Neural progenitor cell (in vitro differentiated cells): ENCODE data around the gene CASTOR1. TPM values are rescaled to one million over a fixed set of nuclear protein-coding genes. Genes with fewer than 3 reads are reported as not detected.

ENCODE experiments used
- DNase-seq: peaks from one replicate; pipeline ENCODE4 v3.0.0-alpha.2; 2016; ENCODE audit warnings: low spot score
- H2AFZ ChIP-seq: fragments of 200-600 bp; sonication (generic); replicated peaks from 2 replicates; pipeline ENCODE4 v1.6.1; 2016; ENCODE audit warnings: antibody characterized with exemption
- H3F3A ChIP-seq: fragments of 200-600 bp; sonication (generic); 2 replicates; pipeline ENCODE4 v1.6.1; 2016; ENCODE audit warnings: antibody characterized with exemption, low read depth
- H3K27ac ChIP-seq: fragments of 200-600 bp; sonication (generic); 2 replicates; pipeline ENCODE4 v1.5.1; 2016; ENCODE audit warnings: mild to moderate bottlenecking
- H3K27me3 ChIP-seq: fragments of 200-600 bp; sonication (generic); 2 replicates; pipeline ENCODE4 v1.6.1; 2016; ENCODE audit warnings: mild to moderate bottlenecking, moderate library complexity
- H3K36me3 ChIP-seq: fragments of 200-600 bp; sonication (generic); 2 replicates; pipeline ENCODE4 v1.5.1; 2016
- H3K4me1 ChIP-seq: fragments of 200-600 bp; sonication (generic); 2 replicates; pipeline ENCODE4 v1.6.1; 2016; ENCODE audit warnings: mixed run types
- H3K4me2 ChIP-seq: fragments of 200-600 bp; sonication (generic); 2 replicates; pipeline ENCODE4 v1.6.1; 2016
- H3K4me3 ChIP-seq: fragments of 200-600 bp; sonication (generic); 2 replicates; pipeline ENCODE4 v1.5.1; 2016
- H3K79me2 ChIP-seq: fragments of 200-600 bp; sonication (generic); 2 replicates; pipeline ENCODE4 v1.6.1; 2016; ENCODE audit warnings: low read depth
- H3K9ac ChIP-seq: fragments of 200-600 bp; sonication (generic); 2 replicates; pipeline ENCODE4 v1.6.1; 2016
- H3K9me3 ChIP-seq: fragments of 200-600 bp; sonication (generic); 2 replicates; pipeline ENCODE4 v1.5.1; 2016; ENCODE audit warnings: low read depth
- H4K20me1 ChIP-seq: fragments of 200-600 bp; sonication (generic); 2 replicates; pipeline ENCODE4 v1.6.1; 2016; ENCODE audit warnings: low read depth
- H3K27ac Mint-ChIP-seq: 3 replicates; pipeline ENCODE4 v1.8.0; 2021; ENCODE audit warnings: mixed read lengths
- H3K27me3 Mint-ChIP-seq: 2 replicates; pipeline ENCODE4 v1.8.0; 2022; ENCODE audit warnings: low read depth, mild to moderate bottlenecking, inconsistent platforms, moderate library complexity, mixed read lengths; ENCODE audit not compliant: insufficient read depth
- H3K36me3 Mint-ChIP-seq: 3 replicates; pipeline ENCODE4 v1.8.0; 2021; ENCODE audit warnings: mixed read lengths
- H3K4me1 Mint-ChIP-seq: 3 replicates; pipeline ENCODE4 v1.8.0; 2021; ENCODE audit warnings: mixed read lengths
- H3K4me3 Mint-ChIP-seq: 3 replicates; pipeline ENCODE4 v1.8.0; 2021; ENCODE audit warnings: mild to moderate bottlenecking, moderate library complexity, mixed read lengths
- H3K9me3 Mint-ChIP-seq: 3 replicates; pipeline ENCODE4 v1.8.0; 2020; ENCODE audit warnings: mixed read lengths
- CTCF ChIP-seq: fragments of 200-600 bp; sonication (generic); IDR thresholded peaks from 2 replicates; pipeline ENCODE4 v1.5.1; 2017; ENCODE audit warnings: antibody characterized with exemption, mild to moderate bottlenecking
- EZH2 ChIP-seq: fragments of 200-600 bp; sonication (generic); IDR thresholded peaks from 2 replicates; pipeline ENCODE4 v1.6.1; 2017; ENCODE audit warnings: antibody characterized with exemption, mild to moderate bottlenecking, moderate library complexity
- EZH2phosphoT487 ChIP-seq: fragments of 200-600 bp; sonication (generic); IDR thresholded peaks from 2 replicates; pipeline ENCODE4 v1.6.1; 2017; ENCODE audit warnings: antibody characterized with exemption
- total RNA-seq: library from RNA; depleted of rRNA; stranded (reverse); fragments of >200 nt; gene quantifications from 2 replicates; pipeline ENCODE4 v1.2.3, GENCODE V29; 2015; ENCODE audit warnings: low replicate concordance

CASTOR1 gene
- total RNA-seq, 1 donor from 2014 or later, result 6.2 TPM

GRCh38 chr22:30324014-30324730 lies 34.9 kb upstream of the CASTOR1 start:
- Mint-ChIP-seq H3K27ac (no peak overlapping the region), H3K27me3 (no peaks in the 10 kb centered on the region), H3K36me3 (no peaks in the 10 kb centered on the region), H3K9me3 (no peaks in the 10 kb centered on the region), H3K4me3 (no peak overlapping the region), H3K4me1 (peaks cover 19% of the 10 kb centered on the region)
- peaks cover 6% of the 10 kb centered on the region for H3F3A ChIP-seq
- no peaks in the 10 kb centered on the region for H3K79me2 ChIP-seq
- H3K4me1 ChIP-seq, result peaks cover 14% of the 10 kb centered on the region
- no peaks in the 10 kb centered on the region for H3K36me3 ChIP-seq
- H3K27ac ChIP-seq, result no peak overlapping the region
- no peak overlapping the region for H3K9ac ChIP-seq
- H4K20me1 ChIP-seq, result peaks cover 17% of the 10 kb centered on the region
- H3K27me3 ChIP-seq, result no peaks in the 10 kb centered on the region
- no peak for DNase-seq
- TF ChIP-seq EZH2 (no peak), EZH2phosphoT487 (no peak), CTCF (no peak)
- no peaks in the 10 kb centered on the region for H3K9me3 ChIP-seq
- H3K4me3 ChIP-seq, result no peak overlapping the region
- no peak overlapping the region for H2AFZ ChIP-seq
- H3K4me2 ChIP-seq, result no peak overlapping the region

- no peaks in the 10 kb centered on the region for H3K9me3 Mint-ChIP-seq
- Histone ChIP-seq H3K27ac (no peak overlapping the region), H3K9ac (no peak overlapping the region), H4K20me1 (peaks cover 17% of the 10 kb centered on the region), H3K79me2 (no peaks in the 10 kb centered on the region), H3K27me3 (no peaks in the 10 kb centered on the region), H3K4me3 (no peak overlapping the region), H3K4me1 (peaks cover 14% of the 10 kb centered on the region), H2AFZ (no peak overlapping the region), H3K4me2 (no peak overlapping the region), H3K9me3 (no peaks in the 10 kb centered on the region), H3F3A (peaks cover 6% of the 10 kb centered on the region), H3K36me3 (no peaks in the 10 kb centered on the region)
- no peaks in the 10 kb centered on the region for H3K27me3 Mint-ChIP-seq
- TF ChIP-seq CTCF (no peak), EZH2phosphoT487 (no peak), EZH2 (no peak)
- H3K27ac Mint-ChIP-seq, result no peak overlapping the region
- H3K36me3 Mint-ChIP-seq, result no peaks in the 10 kb centered on the region
- H3K4me3 Mint-ChIP-seq, result no peak overlapping the region
- no peak for DNase-seq
- H3K4me1 Mint-ChIP-seq, result peaks cover 19% of the 10 kb centered on the region
These were observed 33.9 kb upstream of the CASTOR1 start for GRCh38 chr22:30323246-30323645.

- Histone ChIP-seq H3K4me1 (peaks cover 9% of the 10 kb centered on the region), H3K4me3 (no peak overlapping the region), H3K4me2 (no peak overlapping the region), H3K27ac (no peak overlapping the region), H3K9ac (no peak overlapping the region), H3F3A (no peaks in the 10 kb centered on the region), H3K27me3 (no peaks in the 10 kb centered on the region), H2AFZ (no peak overlapping the region), H4K20me1 (peaks cover 29% of the 10 kb centered on the region), H3K79me2 (no peaks in the 10 kb centered on the region), H3K9me3 (no peaks in the 10 kb centered on the region), H3K36me3 (no peaks in the 10 kb centered on the region)
- TF ChIP-seq EZH2phosphoT487 (no peak), CTCF (no peak)
- Mint-ChIP-seq H3K27ac (no peak overlapping the region), H3K4me1 (peaks cover 18% of the 10 kb centered on the region), H3K36me3 (no peaks in the 10 kb centered on the region), H3K27me3 (no peaks in the 10 kb centered on the region), H3K4me3 (no peak overlapping the region), H3K9me3 (no peaks in the 10 kb centered on the region)
- DNase-seq, result no peak
These were observed 32.2 kb upstream of the CASTOR1 start for GRCh38 chr22:30321461-30321860.
